LNCaP clone FGC (cell line): ENCODE data around the gene MAEA.

Experiments used
- DNase-seq: peaks from one replicate; pipeline ENCODE4 v3.0.0-alpha.2; 2011; ENCODE audit warnings: low read depth
- H3K4me3 ChIP-seq: 2 replicates; pipeline ENCODE4 v1.5.1; 2011; ENCODE audit warnings: mild to moderate bottlenecking, low read depth, low read length, control low read depth
- CTCF ChIP-seq: IDR thresholded peaks from 2 replicates; pipeline ENCODE4 v1.5.1; 2012; ENCODE audit warnings: mild to moderate bottlenecking; ENCODE audit not compliant: control insufficient read depth, insufficient read depth; ENCODE audit errors: extremely low read depth

The MAEA gene

GRCh38 chr4:1246901-1247863 is 42.5 kb upstream of the MAEA start:
- H3K4me3 ChIP-seq: peak overlapping the region; percentile 85
- no peak for TF ChIP-seq CTCF
- no peak for DNase-seq

GRCh38 chr4:1247864-1248244 is 41.8 kb upstream of the MAEA start:
- no peak for DNase-seq
- peak overlapping the region; percentile 85 for H3K4me3 ChIP-seq
- no peak for TF ChIP-seq CTCF

- peak within 1 kb of the TSS; percentile 85 for H3K4me3 ChIP-seq
- TF ChIP-seq CTCF: no peak
- no peak for DNase-seq
Measured at GRCh38 chr4:1248245-1249147, 41.2 kb upstream of the MAEA start, which contains the start of gene CTBP1. TSS of gene CTBP1 (minus strand) at chr4:1249130. CDS start at chr4:1241331, 7,799 bp downstream.

- no peak for TF ChIP-seq CTCF
- peak; percentile 46 for DNase-seq
- H3K4me3 ChIP-seq: peak overlapping the region; percentile 71
Measured at GRCh38 chr4:1249148-1249730, 40.5 kb upstream of the MAEA start.

GRCh38 chr4:1249731-1250526 is 39.8 kb upstream of the MAEA start:
- no peak for TF ChIP-seq CTCF
- DNase-seq: no peak
- H3K4me3 ChIP-seq: peak overlapping the region; percentile 71

- peak overlapping the region; percentile 71 for H3K4me3 ChIP-seq
- no peak for TF ChIP-seq CTCF
- no peak for DNase-seq
Measured at GRCh38 chr4:1250527-1250812, 39.2 kb upstream of the MAEA start.
